ENCODE measurements around the gene ANKRD42. TPM values are rescaled to one million over a fixed set of nuclear protein-coding genes. Genes with fewer than 3 reads are reported as not detected.

ANKRD42 gene
- total and polyA plus RNA-seq, 2 donors (not counting 3 experiments of a cell fraction or from before 2014, with no cell fraction given): 3.3 to 6.6 TPM

DNA sequence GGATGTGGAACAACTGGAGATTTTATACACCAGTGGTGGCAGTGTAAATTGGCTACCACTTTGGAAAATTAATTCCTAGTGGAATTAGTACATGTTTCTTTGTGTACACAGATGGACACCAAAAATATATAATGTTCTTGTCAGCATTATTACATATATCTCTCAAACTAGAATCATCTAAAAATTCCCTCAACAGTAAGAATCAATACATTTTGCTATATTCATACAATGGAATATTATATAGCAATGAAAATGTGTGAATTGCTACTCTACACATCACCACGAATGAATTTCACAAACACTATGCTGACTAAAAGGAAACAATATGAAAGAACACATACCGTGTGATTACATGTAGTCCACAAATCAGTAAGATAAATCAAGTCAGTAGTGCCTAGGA, 58.8 kb downstream of the ANKRD42 start:
- H3K9ac ChIP-seq (replicated peaks; ENCODE audit: extremely low read depth, insufficient read depth, low read length): no peak overlapping the region
- H3K27ac ChIP-seq (ENCODE audit: insufficient read depth, low read depth, low read length): no peak overlapping the region
- intact Hi-C loops (cut with micrococcal nuclease): no loop called here
- H3K4me1 ChIP-seq (ENCODE audit: control insufficient read depth, extremely low read depth, insufficient read depth, low read length): peaks cover 2% of the 10 kb centered on the region
- no peak overlapping the region for H3K4me3 ChIP-seq (replicated peaks in 1 of 3; ENCODE audit: insufficient read depth in 1 of 3, low read depth in 1 of 3, low read length in 3 of 3)
- FAIRE-seq (no peak), DNase-seq (ENCODE audit: low read depth, low spot score) (no peak)
- H2AFZ ChIP-seq (ENCODE audit: low read depth, low read length): no peak overlapping the region
- no peaks in the 10 kb centered on the region for H3K27me3 ChIP-seq (ENCODE audit: control insufficient read depth in 2 of 2, insufficient read depth in 2 of 2, low read length in 2 of 2)
- TF ChIP-seq GATA2 (IDR thresholded peaks at IDR 0.05; ENCODE audit: insufficient read depth, insufficient read length, low read depth, low read length) (no peak), EZH2 (IDR thresholded peaks at IDR 0.05; ENCODE audit: borderline replicate concordance, low read depth, low read length, severe bottlenecking) (no peak), FOS (IDR thresholded peaks at IDR 0.05; ENCODE audit: borderline replicate concordance, insufficient read depth, low read length) (no peak), POLR2AphosphoS5 (IDR thresholded peaks at IDR 0.05; ENCODE audit: insufficient read depth, low read depth, low read length) (no peak), CTCF (IDR thresholded peaks at IDR 0.05; ENCODE audit: extremely low read depth in 1 of 2, insufficient read depth in 1 of 2, low read depth in 1 of 2, low read length in 2 of 2) (no peak), JUN (IDR thresholded peaks at IDR 0.05; ENCODE audit: borderline replicate concordance, insufficient read depth, insufficient read length, low read depth) (no peak), MYC (IDR thresholded peaks at IDR 0.05; ENCODE audit: low read depth, low read length) (no peak), POLR2A (IDR thresholded peaks at IDR 0.05; ENCODE audit: low read depth, low read length) (no peak)
- TF ChIP-seq, protein P1, sequence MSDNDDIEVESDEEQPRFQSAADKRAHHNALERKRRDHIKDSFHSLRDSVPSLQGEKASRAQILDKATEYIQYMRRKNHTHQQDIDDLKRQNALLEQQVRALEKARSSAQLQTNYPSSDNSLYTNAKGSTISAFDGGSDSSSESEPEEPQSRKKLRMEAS (IDR thresholded peaks at IDR 0.05; ENCODE audit: insufficient read depth, insufficient read length): no peak
- no peaks in the 10 kb centered on the region for H3K36me3 ChIP-seq (ENCODE audit: control insufficient read depth in 2 of 2, extremely low read depth in 1 of 2, insufficient read depth in 2 of 2, low read length in 2 of 2)
- H3K9me1 ChIP-seq (replicated peaks; ENCODE audit: control insufficient read depth, extremely low read depth, insufficient read depth, low read length): no peaks in the 10 kb centered on the region
- H3K4me2 ChIP-seq (ENCODE audit: insufficient read depth, low read length): no peak overlapping the region
- ChIA-PET POLR2A (no interaction called here), CTCF (interaction anchor here (0.7 to 1.0 kb wide), 2 partner anchors 10 to 385 kb away, joined by 3 read pairs; no protein-coding TSS in a partner anchor)
- BruUV-seq (replicated peaks): no TSS peak
- dilution Hi-C loops (cut with MboI; ENCODE audit: extremely low pct_ligation_motif_present, low sequenced_read_pairs): no loop called here
- no peaks in the 10 kb centered on the region for H3K79me2 ChIP-seq (ENCODE audit: control insufficient read depth, insufficient read depth, low read length)
- no peaks in the 10 kb centered on the region for H3K9me3 ChIP-seq (replicated peaks; ENCODE audit: control insufficient read depth, insufficient read depth, low read length)
- H4K20me1 ChIP-seq (replicated peaks; ENCODE audit: control insufficient read depth, extremely low read depth, insufficient read depth, low read length): no peaks in the 10 kb centered on the region
